ENCODE results near the gene KHK. TPM values are rescaled to one million over a fixed set of nuclear protein-coding genes. Genes with fewer than 3 reads are reported as not detected.

The KHK gene
- total and polyA plus RNA-seq, 2 of the 8 experiments (the other 6 are each of a cell fraction or from before 2014, with no cell fraction given) = 11.0 to 17.7 TPM

GRCh38 chr2:27138111-27138510 lies 51.5 kb downstream of the KHK start:
- Histone ChIP-seq H3K4me2 (ENCODE audit: insufficient read depth in 1 of 2, low read depth in 2 of 2, low read length in 2 of 2) (no peak overlapping the region), H2BK5ac (ENCODE audit: low read depth, low read length) (no peak overlapping the region), H3K23ac (ENCODE audit: insufficient read length) (no peak overlapping the region), H4K20me1 (replicated peaks in 1 of 2; ENCODE audit: control insufficient read depth in 1 of 2, insufficient read depth in 2 of 2, low read length in 2 of 2) (peaks cover 2 to 3% of the 10 kb centered on the region in 2 experiments), H2AK5ac (ENCODE audit: low read depth, low read length) (no peak overlapping the region), H2BK15ac (ENCODE audit: low read length) (peak overlapping the region; percentile 63; the same call in 1 of the 2 replicates), H2BK120ac (replicated peaks; ENCODE audit: low read depth, low read length) (no peak overlapping the region), H3K27ac (ENCODE audit: low read depth, low read length) (no peak overlapping the region), H3K79me2 (ENCODE audit: control insufficient read depth in 1 of 2, insufficient read depth in 2 of 2, low read length in 2 of 2) (peaks cover 0 to 9% of the 10 kb centered on the region in 2 experiments; a peak in 2 of 4 replicates), H3K4me1 (replicated peaks in 1 of 4; ENCODE audit: control insufficient read depth in 3 of 4, insufficient read depth in 4 of 4, low read length in 3 of 4) (peaks cover 0 to 4% (median 3%) of the 10 kb centered on the region in 4 experiments; a peak in 5 of 7 replicates), H3K27me3 (replicated peaks in 1 of 4; ENCODE audit: control insufficient read depth in 3 of 4, extremely low read depth in 1 of 4, insufficient read depth in 3 of 4, low read length in 3 of 4) (no peaks in the 10 kb centered on the region), H4K8ac (ENCODE audit: extremely low read depth, insufficient read depth, low read length) (peak overlapping the region; percentile 71; the same call in 1 of the 2 replicates), H3K4me3 (ENCODE audit: extremely low read depth in 1 of 4, insufficient read depth in 2 of 4, low read depth in 3 of 4, low read length in 4 of 4) (no peak overlapping the region), H4K91ac (replicated peaks; ENCODE audit: insufficient read length, low read length) (no peak overlapping the region), H4K5ac (ENCODE audit: insufficient read length, low read depth, low read length) (no peak overlapping the region), H2BK20ac (ENCODE audit: low read length) (no peak overlapping the region), H3K56ac (replicated peaks; ENCODE audit: insufficient read length, low read depth, low read length) (no peak overlapping the region), H3K79me1 (ENCODE audit: low read depth, low read length) (peaks cover 4% of the 10 kb centered on the region; the same call in 1 of the 2 replicates), H3K23me2 (ENCODE audit: low read depth, low read length) (peaks cover 2% of the 10 kb centered on the region; the same call in 1 of the 2 replicates), H3K14ac (ENCODE audit: insufficient read length) (no peak overlapping the region), H3K36me3 (ENCODE audit: control insufficient read depth in 2 of 4, insufficient read depth in 4 of 4, low read length in 3 of 4) (no peaks in the 10 kb centered on the region), H2AFZ (ENCODE audit: low read length) (no peak overlapping the region), H3K9me3 (ENCODE audit: insufficient read depth in 2 of 2, low read depth in 1 of 2, low read length in 1 of 2) (no peaks in the 10 kb centered on the region), H3K9ac (replicated peaks in 1 of 4; ENCODE audit: extremely low read depth in 1 of 4, low read depth in 3 of 4, low read length in 3 of 4) (no peak overlapping the region), H3K4ac (replicated peaks; ENCODE audit: insufficient read length, low read depth, low read length) (no peak overlapping the region), H3K18ac (ENCODE audit: extremely low read depth, low read length) (no peak overlapping the region; the same call in 1 of the 2 replicates), H2BK12ac (ENCODE audit: low read depth, low read length) (no peak overlapping the region)
- no peak for DNase-seq (ENCODE audit: low read depth in 1 of 2, low spot score in 2 of 2)
- WGBS, 2 experiments (ENCODE audit: extremely low coverage in 1 of 2, insufficient coverage in 1 of 2, insufficient read length in 1 of 2, insufficient replicate concordance in 2 of 2, low coverage in 1 of 2, low lambda C conversion rate in 2 of 2, missing lambda C conversion rate in 1 of 2) = 88% methylated on average over 7 of the region's 7 CpGs; no CpG with 5 or more reads in 1 of the 2 experiments
- CTCF ChIA-PET (ENCODE audit: partially characterized antibody) = interaction anchor here (0.8 to 3.7 kb wide), 6 partner anchors 24 to 127 kb away, joined by 3 to 11 read pairs (median 4); no protein-coding TSS in a partner anchor
- no peak for FAIRE-seq
- POLR2A ChIA-PET (ENCODE audit: partially characterized antibody) = interaction anchor here (1.2 to 1.5 kb wide), 2 partner anchors 11 to 12 kb away, joined by 4 to 5 read pairs; partner anchors contain the start of gene TCF23
- TF ChIP-seq RNF2 (IDR thresholded peaks at IDR 0.05; ENCODE audit: borderline replicate concordance, low read depth, low read length, missing control alignments, poor library complexity, severe bottlenecking) (no peak), RBBP5 (IDR thresholded peaks at IDR 0.05; ENCODE audit: borderline replicate concordance, low read depth, low read length) (no peak), YY1 (IDR thresholded peaks at IDR 0.05; ENCODE audit: low read depth, low read length) (no peak), POLR2A (IDR thresholded peaks at IDR 0.05; ENCODE audit: control extremely low read depth in 1 of 2, low read depth in 2 of 2, low read length in 2 of 2) (no peak), SRF (IDR thresholded peaks at IDR 0.05; ENCODE audit: low read depth, low read length) (no peak), EZH2 (IDR thresholded peaks at IDR 0.05; ENCODE audit: low read depth, low read length, severe bottlenecking) (no peak), USF2 (IDR thresholded peaks at IDR 0.05; ENCODE audit: low read length) (no peak), PHF8 (conservative IDR thresholded peaks at IDR 0.05; ENCODE audit: low read depth, low read length) (no peak), KDM1A (IDR thresholded peaks at IDR 0.05; ENCODE audit: borderline replicate concordance, low read length) (no peak), TAF1 (IDR thresholded peaks at IDR 0.05; ENCODE audit: low read depth, low read length) (no peak), CBX5 (IDR thresholded peaks at IDR 0.05; ENCODE audit: low read depth, low read length) (no peak), SAP30 (IDR thresholded peaks at IDR 0.05; ENCODE audit: insufficient read depth, insufficient replicate concordance, low read length) (no peak)
